GM21367 (cell line): ENCODE results near the gene VEZT.
"Not testable (repeated sequence)": the region's sequence is repeated elsewhere in the genome, so short reads cannot be mapped to it uniquely, and the experiment has no call there.

ENCODE experiments used
- ATAC-seq: cut with Tn5 transposase; IDR thresholded peaks from one replicate; pipeline ENCODE4 v1.9.1; 2021; ENCODE audit not compliant: unreplicated experiment

VEZT gene

DNA sequence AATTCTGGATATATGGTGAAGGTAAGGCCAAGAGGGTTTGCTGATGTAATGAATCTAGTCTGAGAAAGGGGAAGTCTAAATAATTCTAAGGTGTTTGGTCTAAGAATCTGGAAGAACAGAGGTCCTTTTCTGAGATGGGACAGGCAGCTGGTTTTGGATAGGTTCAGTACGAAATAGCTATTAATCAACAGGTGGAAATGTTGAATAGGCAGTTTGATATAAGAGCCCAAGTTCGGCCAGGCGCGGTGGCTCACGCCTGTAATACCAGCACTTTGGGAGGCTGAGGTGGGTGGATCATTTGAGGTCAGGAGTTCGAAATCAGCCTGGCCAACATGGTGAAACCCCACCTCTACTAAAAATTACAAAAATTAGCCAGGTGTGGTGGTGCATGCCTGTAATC, 97.1 kb downstream of the VEZT start:
- not testable (repeated sequence) for ATAC-seq

DNA sequence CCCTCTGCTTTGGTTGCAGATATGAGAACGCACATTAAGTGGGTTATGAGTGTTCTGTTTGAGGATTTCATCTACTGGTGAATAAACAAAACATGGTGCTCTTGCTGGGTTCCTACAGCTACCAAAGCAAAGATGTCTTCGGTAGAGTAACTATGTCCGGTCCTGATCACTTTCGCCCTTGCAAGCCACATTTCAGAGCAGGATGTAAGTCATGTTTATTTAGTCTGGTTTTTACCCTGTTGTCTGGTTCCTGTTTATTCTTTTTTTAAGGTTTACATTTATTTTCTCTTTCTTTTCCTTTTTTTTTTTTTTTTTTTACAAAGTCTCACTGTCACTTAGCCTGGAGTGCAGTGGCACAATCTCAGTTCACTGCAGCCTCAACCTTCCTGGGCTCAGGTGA, 99.2 kb downstream of the VEZT start:
- no peak for ATAC-seq

DNA sequence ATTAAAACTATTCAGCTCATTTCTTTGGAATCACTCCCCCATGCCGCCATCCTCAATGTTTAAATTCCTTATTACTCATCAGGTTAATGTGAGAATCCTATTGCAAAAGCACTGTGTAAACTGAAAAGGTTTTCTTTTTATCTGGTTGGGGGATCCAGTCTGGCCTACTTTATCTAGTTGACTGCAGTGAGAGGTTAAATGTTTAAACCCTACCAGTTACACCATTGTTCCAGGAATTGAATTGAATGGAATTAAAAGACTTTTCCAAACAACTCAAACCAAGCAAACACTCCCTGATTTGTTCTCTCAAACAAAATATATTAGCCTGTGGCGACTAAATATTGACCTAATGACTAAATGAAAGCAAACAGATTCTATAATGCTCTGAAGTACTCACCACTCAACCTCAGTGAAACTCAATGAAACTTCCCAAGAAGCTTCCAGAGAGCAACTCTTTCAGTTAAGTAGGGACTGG, 100.5 kb downstream of the VEZT start:
- no peak for ATAC-seq

DNA sequence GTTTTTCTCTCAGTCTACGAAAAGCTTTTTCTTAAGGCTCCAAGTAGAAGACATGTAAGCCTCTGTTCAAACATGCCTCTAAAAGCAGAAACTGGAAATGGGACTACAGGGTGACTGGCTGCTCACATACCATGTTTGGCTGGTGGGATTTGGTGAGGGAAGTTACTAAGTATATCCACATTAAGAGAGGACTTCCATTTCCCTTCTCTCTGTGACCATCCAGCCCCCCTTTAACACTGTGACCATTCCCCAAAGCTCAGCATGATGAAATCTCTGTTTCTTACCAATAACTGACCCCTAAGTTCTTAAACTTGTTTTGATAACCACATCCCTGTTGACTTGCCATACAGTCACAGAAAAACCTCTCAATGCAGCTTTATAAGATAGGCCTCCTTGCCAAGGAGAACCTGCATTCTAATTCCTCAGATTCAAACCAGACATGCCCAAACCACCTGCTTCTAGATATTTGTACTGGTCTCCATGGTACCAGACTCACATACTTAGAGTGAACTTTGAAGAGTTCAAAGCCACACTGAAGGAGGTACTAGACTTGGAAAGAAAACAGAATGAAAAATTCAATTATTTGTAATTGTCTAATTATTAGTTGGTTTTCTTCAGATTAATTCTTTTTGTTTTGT, 102.2 kb downstream of the VEZT start:
- no peak for ATAC-seq

DNA sequence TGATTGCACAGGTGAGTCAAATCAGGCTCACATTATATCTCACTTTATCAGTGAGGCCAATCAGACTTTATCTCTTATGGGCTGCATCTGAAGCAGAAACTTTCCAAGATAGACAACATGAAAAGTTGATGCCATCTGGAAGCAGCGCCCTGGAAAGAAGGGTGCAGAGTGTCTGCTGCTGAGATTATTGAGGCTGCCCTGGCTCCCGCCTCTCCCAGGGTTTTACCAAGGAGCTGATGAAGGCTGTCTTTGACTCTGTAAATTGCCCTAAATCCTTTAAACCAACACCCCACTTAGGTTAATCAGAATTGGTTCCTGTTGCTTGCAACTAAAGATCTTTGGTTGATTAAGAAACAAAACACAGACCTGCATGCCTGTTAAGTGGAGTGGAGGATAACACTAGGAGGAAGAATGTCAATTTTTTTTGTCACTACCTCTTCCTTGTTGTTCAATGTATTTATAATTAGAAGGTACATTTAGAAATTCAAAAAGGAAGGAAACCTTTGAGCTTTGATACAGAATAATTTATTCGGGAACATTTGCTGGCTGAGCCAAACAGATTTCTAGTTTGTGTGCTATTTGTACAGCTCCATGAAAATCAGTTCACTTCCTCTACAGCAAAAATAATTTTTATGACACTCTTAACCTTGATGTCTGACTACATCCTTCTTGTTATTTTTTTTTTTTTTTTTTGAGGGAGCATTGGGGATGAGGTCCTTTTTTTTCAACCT, 104.1 kb downstream of the VEZT start:
- no peak for ATAC-seq

DNA sequence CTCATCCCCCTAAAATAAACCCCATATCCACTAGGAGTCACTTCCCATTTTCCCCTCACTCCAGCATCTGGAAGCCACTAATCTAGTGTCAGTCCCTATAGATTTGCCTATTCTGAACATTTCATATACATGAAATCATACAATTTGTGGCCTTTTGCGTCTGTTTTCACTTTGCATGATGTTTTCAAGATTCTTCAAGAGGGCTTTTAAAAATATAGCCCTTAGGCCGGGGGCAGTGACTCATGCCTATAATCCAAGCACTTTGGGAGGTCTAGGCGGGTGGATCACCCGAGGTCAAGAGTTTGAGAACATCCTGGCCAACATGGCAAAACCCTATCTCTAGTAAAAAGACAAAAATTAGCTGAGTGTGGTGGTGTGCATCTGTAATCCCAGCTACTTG, 104.7 kb downstream of the VEZT start:
- ATAC-seq: no peak

DNA sequence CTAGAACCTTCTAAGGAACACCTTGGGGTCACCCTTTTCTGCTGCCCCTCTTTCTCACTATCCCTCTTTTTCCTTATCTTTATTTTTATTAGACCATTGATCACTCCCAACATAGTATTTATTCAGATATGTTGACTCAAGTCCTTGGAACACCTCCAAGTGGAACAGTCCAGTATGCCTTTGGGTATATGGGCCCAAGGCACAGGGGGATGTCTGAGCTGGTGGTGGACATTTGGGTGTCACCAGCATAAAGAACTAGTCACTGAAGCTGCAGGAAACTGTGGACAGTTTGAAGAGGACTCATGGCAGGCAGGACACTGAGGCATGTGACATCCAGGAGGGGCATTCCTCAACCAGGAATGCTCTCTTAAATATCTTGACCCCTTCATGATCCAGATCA, 105.6 kb downstream of the VEZT start:
- no peak for ATAC-seq

DNA sequence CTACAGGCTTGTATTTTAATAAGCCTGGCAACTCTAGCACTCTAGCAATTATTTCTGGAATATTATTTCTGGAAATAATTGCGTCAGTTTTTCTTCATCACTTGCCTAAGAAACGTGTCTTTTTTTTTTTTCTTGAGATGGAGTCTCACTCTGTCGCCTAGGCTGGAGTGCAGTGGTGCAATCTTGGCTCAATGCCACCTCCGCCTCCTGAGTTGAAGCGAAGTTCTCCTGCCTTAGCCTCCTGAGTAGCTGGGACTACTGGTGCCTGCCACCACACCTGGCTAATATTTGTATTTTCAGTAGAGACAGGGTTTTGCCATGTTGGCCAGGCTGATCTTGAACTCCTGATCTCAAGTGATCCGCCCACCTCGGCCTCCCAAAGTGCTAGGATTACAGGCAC, 106.6 kb downstream of the VEZT start:
- not testable (repeated sequence) for ATAC-seq

DNA sequence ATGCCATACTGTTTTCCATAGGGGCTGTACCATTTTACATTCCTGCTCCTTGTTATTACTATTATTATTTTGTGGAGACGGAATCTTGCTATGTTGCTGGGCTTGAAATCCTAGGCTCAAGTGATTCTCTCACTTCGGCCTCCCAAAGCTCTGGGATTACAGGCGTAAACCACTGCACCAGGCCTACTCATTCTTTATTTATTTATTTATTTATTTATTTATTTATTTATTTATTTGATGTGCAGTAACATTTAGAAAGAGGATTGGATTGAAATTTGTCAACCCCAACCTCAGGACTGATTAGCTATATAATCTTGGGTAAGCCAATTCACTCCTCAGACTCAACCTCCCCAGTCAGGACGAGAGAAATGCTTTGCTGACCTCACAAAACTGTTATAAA, 107.9 kb downstream of the VEZT start:
- no peak for ATAC-seq

DNA sequence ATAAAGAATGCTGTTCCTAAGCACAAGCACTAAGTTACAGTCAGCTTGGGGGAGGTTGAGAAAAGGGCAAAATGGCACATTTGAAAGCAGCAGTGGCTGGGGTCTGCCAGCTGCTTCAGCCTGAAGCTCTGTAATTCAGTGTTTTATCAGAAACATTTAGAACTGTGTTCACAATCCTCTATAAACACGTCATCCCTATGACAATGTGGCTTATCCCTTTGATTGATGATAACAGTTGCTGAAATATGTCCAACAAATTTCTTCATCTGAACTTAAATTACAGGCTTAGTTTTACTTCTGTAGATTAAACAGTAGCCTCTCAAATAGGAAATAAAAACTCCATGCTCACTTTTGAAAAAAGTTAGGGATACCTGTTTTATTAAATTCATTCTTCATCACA, 108.8 kb downstream of the VEZT start:
- no peak for ATAC-seq

DNA sequence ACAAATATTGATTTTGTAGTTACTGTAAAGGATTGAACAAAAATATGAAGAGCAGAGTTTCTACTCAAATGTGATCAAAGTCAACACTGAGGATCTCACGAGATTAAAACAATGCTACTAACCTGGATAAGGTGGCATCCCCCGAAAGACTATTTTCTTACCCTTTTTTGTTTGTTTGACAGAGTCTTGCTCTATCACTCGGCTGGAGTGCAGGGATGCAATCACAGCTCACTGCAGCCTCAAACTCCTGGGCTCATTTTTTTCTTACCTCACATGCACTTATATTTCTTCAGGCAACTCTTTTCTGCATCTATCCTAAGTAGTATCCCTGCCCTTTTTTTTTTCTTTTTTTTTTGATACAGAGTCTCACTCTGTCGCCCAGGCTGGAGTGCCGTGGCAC, 109.2 kb downstream of the VEZT start:
- no peak for ATAC-seq

DNA sequence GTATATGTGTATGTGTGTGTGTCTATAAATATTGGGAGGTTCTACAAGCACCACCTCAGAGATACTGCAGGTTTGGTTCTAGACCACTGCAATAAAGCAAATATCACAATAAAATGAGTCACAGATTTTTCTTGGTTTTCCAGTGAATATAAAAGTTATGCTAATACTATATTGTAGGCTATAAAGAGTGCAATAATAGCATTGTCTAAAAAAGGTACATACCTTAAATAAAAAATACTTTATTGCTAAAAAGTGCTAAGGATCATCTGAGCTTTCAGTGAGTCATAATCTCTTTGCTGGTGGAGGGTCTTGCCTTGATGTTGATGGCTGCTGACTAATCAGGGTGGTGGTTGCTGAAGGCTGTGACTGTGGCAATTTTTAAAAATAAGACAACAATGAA, 111.1 kb downstream of the VEZT start:
- ATAC-seq: no peak

DNA sequence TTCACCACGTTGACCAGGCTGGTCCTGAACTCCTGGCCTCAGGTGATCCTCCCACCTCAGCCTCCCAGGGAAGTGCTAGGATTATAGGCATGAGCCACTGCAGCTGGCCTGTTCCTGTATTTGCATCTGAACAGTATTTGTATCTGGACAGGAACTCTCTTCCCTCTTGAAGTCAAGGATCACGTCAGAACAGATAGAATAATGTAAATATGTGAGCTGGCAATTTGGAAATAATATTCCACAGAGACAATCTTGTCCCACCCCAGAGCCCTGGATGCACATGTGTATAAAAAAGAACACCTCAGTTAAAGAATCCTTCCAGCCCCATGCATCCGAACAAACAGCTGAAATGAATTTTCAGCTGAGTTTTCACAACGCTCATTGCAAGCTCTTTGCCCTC, 118.3 kb downstream of the VEZT start:
- ATAC-seq: no peak

DNA sequence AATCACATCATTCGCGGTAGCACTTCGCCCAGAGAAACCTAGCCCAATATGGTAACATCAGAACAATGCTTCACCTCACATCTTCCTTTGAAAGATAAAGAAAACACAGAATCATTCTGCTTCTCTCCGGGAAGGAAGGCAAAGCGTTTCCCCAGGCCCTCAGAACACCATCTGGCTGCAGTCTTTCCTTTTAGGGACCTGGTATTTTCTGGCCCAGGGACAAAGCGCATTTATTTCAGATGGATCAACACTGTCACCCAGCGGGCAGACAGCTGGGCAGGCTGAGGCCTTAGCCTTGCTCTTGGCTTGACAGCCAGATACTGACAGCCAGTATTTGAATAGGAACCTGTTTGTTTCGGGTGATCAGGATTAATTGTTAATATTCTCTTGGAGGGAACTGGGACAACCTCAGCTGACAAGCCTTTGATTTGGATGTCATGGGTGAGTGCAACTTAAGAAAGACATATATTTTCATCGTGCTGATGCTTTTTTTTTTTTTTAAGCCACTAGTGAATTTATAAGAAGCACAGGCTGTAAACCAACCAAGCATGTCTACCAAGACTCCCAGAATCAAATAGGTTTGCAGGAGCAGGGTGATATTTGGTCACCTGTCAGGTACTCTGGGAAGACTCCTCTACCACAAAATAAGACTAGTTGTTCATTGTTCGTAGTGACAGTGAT, 118.9 kb downstream of the VEZT start:
- no peak for ATAC-seq

DNA sequence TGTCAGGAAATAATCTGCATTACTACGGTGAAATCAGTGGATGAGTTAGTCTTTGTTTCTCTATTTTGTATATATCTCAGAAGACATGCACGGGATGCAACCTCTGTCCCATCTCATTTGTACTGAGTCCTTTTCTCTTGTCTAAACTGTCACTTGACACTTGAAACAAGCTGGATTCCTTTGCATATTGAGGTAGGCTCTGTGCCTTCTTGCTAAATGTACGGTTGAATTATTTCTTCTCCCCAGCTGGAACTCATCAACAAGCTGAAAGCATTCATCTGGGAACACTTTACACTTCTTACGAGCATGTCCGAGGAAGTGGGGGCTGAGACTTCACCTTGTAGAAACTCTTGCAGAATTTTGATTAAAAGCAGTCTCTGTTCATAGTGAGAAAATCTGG, 119.5 kb downstream of the VEZT start:
- ATAC-seq: no peak

DNA sequence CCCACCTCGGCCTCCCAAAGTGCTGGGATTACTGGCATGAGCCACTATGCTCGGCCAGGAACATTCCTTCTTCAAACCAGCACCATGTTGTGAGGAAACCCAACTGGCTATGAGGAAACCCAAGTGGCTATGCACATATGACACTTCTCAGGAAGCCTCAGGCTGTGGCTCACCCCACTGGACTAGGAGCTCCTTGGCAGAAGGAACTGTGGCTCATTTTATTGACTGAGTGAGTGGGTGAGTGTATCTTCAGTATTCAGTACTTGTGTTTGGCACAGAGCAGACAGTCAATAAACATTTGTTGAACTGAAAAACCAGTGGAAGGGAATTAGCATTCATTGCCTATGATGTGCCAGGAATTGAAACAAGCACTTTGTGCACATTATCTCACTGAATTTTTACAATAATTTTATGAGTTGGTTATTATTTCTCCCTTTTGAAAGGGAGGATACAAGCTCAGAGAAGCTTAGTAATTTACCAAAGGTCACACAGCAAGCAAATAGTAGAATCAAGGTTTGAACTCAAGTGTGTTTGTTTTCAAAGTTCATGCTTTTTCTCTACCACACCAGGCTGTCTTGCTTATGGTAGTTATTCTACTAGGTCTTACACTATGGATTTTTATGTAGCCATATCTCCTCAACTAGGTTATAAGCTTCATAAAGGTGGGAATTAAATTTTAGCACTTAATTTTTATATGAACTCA, 121.6 kb downstream of the VEZT start:
- ATAC-seq: no peak

DNA sequence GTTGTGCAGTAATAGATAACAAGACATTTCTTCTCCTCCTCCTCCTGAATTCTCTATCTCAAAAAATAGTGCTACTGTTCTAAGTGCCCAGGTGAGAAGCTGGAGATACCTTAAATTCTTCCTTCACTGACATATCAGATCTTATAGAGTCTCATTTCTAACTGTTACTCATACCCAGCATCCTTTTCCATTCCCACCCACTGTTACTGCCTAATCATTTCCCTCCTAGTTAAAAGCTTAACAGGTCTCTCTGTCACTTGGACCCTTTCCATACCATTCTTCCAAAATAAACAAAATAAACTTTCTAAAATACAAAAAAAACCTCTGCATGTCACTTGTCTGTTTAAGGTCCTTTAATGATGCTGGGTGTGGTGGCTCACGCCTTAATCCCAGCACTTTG, 124.4 kb downstream of the VEZT start:
- ATAC-seq: no peak

DNA sequence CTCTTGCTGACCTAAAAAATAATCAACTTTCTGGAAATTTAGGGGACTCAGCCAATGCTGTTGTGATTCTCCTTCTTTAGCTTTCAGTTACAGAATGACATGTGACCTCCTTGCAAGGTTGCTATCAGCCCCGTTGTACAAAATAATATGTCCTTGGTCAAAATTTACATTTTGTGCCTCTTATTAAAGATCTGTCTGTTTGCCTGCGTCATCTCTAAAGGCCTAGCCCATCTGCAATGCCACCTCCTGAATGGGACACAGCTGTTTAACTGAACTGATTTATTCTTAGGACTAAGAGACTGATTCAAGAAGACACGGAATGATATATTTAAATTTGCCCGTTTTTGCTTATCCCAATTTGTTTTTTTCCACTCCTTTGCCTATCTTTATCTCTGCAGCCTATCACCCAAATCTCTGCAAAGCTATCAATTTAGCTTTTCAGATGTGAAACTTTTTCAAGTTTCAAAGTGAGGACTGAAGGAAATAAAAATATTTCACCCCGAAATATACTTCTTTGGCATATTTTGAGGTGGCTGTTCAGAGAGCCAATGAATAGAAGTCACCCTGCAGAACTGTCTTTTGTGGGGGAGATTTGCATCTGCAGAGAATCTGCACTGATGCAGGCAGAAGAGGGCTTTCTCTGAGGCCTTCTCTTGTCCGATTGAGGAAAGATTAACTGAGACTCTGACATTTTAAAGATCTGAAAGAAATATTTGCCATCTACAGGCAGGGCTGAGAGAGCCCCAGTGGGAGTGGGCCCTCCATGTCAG, 126.0 kb downstream of the VEZT start:
- ATAC-seq: no peak

DNA sequence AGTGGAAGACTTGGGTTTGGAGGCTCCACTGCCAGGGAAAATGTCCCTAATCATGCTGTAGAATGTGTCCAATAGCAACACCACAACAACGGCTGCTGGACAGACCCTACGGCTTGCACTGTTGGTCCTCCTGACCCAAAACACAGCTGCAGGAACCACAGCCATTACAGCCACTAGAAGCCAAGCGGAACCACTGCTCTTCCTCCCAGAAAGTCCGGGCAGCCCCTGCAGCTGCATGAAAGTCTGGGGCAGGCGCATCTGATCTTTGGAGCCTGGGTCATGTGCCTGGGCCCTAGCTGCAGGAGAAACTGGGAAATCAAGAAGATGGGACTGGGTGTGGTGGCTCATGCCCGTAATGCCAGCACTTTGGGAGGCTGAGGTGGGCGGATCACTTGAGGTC, 131.7 kb downstream of the VEZT start:
- ATAC-seq: no peak

DNA sequence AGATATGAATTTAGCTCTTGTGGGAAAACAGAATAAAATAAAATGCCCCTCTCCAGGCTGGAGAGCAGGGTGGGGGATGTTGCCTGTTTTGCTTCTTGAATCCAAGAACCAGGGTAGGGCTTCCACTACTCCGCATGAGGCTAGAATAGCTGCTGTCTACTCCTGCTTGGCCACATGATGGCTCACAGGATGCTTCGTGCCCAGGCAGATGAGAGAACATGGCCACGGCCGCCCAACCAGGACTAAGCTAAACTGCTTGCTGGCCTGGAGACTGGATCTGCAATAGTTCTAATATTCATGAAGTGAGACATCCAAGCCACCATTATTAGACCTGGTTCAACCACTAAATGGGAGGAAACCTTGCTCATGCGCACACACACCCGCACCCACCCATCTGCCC, 134.1 kb downstream of the VEZT start:
- ATAC-seq: no peak
